K562 treated with DMSO at 1 percent for 24 hours (cell line): ENCODE data around the gene FUOM. TPM values are rescaled to one million over a fixed set of nuclear protein-coding genes. Genes with fewer than 3 reads are reported as not detected.

Experiments
- total RNA-seq: library from RNA; unstranded; fragments of 300-600 nt; gene quantifications from 2 replicates; pipeline ENCODE4 v1.2.3, GENCODE V29; 2022; ENCODE audit warnings: low read depth; ENCODE audit not compliant: insufficient read depth

The FUOM gene, protein sequence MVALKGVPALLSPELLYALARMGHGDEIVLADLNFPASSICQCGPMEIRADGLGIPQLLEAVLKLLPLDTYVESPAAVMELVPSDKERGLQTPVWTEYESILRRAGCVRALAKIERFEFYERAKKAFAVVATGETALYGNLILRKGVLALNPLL
- 14.8 and 15.0 TPM in 2 replicates for total RNA-seq

DNA sequence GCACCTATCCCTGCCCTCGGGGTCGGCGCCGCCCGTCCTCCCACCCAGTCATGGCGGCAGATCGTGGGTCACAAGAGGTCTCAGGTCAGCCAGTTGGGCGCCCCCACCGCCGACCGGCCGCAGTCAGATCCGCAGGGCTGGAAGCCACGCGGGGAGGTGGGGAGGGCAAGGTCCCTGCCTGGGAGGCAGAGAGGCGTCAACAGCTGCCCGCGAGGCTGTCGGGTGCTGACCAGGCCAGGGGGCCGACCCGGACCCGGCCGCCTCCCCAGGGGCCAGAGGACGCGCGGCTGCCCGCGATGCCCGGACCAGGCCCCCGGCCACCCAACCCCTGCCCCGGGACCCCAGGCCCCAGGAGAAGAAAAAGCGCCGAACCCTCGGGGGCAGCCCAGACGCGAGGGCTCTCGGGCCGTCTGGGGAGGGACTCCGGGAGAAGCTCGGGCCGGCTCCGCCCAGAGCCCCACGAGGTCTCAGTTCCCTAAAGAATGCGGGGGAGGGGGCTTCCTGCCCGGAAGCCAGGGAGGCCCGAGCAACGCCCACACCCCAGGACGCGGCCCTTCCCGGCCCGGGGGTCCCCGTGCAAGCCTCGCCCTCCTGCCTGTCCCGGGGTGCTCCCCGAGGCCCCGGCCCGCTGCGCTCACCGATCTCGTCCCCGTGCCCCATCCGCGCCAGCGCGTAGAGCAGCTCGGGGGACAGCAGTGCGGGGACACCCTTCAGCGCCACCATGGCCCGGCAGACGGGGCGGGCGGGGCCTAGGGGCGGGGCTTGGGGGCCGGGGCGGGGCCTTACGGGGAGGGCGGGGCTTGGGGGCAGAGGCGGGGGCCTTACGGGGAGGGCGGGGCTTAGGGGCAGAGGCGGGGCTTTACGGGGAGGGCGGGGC is at the start of gene FUOM:
TSS of gene FUOM (minus strand) at position 735 of the 877 bp plus-strand sequence. CDS start at position 723, 12 bp downstream.

DNA sequence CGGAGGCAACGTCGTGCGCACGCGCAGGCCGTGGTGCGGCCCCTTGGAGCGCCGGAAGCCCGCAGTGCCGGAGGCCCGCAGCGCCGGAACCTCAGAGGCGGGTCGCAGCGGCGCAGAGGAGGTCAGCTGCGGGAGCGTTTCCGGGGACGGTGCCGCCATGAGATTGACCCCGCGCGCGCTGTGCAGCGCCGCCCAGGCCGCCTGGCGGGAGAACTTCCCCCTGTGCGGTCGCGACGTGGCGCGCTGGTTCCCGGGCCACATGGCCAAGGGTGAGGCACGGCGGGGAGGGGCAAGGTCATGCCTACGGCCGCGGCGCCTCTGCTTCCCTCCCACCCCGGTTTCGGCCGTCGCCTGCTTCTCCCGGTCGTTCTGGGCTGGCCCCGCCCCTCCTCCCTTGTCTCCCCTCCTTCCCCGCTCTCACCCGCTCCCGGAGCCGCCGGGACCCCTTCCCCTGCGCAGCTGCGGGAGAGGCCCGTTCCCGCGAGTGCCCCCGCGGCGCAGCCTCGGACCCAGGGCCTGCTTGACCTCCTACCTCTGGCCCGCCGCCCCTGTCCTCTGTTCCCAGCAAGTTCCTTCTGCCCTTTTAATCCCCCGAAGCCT is 36.3 kb upstream of the FUOM start, which contains the start of gene MTG1:
TSS of gene MTG1 (plus strand) at position 94 of the 600 bp plus-strand sequence. CDS start at position 158, 64 bp downstream.

DNA sequence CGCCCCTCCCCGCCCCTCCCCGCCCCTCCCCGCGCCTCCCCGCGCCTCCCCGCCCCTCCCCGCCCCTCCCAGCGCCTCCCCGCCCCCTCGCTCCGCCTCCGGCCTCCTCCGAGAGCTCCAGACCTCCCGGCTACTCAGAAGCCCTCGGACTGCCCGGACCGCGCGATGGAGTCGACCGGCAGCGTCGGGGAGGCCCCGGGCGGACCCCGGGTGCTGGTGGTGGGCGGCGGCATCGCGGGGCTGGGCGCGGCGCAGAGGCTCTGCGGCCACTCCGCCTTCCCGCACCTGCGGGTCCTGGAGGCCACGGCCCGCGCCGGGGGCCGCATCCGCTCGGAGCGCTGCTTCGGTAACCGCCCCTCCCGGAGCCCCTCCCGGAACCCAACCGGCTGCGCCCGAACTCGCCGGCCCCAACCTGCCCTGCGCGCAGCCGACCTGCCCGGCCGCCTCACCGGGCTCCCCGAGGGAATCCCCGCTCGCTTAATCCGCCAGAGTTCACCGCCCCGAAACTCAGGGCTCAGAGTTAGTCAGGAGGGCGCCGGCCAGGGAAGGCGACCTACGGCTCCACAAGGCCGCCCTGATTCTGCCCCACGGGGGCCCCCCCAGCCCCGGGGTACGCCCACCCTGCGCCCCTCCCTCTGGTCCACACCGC is 21.5 kb upstream of the FUOM start, which contains the start of gene PAOX:
TSS of gene PAOX (plus strand) at position 111 of the 649 bp plus-strand sequence. CDS start at position 166, 55 bp downstream.

DNA sequence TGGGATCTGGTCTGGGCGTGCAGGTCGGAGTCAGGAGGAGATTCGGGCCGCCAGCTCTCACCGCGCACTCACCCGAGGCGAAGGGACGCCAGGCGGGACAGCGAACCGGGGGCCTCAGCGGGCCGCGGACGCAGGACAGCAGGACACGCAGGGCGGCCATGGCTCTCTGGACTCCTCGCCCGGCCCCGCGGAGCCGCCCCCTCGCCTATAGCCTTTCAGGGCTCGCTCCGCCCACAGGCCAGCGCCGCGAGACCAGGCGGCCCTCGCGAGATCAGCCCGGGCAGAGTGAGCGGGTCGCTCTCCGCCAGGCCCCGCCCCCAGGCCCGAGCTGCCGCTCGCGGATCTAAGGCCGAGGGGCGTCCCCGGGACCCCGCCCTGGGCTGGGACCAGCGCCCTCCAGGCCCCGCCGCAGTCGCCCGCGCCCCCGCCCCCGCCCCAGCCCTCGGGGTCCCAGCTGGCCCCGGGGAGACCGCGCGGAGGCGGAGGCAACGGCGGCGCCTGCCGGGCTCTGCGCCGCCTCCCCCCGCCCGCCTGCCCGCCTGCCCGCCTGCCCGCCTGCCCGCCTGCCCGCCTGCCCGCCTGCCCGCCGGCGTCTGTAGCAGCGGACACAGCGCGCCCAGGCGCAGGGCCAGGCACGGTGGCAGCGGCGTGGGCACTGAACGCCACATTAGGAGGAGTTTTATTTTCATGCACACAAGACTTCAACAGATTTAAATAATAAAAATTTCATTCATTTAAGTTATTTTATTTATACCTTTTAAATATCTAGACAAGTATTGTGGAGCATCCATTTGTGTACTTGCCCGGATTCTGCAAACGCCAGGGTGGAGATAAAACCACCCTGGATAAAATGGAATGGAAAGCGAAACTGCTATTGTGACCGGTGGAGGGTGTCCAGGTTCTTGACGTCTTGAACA is 15.6 kb upstream of the FUOM start, which contains the start of gene ECHS1:
TSS of gene ECHS1 (minus strand) at position 181 of the 917 bp plus-strand sequence. CDS start at position 160, 21 bp downstream.

DNA sequence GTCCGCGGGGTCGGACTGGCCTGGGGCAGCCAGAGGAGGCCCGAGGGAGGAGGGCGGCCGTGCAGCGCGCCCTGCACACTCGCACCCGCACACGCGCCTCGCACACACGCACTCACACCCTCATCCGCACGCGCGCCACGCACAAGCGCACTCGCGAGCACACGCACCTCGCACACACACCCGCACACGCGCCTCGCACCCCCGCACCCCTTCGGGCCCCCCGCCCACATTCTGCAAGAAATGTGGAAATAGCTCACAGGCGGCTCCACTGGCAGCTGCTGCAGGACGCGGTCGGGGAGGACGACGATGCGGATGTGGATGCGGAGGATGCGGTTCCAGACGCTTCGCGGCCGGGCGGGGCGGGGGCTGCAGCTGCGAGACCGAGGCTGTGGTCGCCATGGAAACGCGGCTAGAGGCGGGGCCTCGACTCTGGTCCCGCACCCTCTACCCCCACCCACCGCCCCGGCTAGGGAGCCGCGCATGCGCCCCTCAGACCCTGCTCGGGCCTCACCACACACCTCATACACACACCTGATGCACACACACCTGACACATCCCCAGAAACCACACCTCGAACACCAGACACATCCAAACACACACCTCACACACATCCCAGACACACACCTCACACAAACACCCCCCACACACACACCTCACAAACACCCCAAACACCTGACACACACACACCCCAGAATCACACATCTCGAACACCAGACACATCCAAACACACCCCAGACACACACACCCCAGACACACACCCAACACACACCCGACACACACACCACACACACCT is 21.0 kb downstream of the FUOM start, which contains the start of gene CALY:
TSS of gene CALY (minus strand) at position 320 of the 793 bp plus-strand sequence. CDS start 7,907 bp downstream, outside the sequence.

DNA sequence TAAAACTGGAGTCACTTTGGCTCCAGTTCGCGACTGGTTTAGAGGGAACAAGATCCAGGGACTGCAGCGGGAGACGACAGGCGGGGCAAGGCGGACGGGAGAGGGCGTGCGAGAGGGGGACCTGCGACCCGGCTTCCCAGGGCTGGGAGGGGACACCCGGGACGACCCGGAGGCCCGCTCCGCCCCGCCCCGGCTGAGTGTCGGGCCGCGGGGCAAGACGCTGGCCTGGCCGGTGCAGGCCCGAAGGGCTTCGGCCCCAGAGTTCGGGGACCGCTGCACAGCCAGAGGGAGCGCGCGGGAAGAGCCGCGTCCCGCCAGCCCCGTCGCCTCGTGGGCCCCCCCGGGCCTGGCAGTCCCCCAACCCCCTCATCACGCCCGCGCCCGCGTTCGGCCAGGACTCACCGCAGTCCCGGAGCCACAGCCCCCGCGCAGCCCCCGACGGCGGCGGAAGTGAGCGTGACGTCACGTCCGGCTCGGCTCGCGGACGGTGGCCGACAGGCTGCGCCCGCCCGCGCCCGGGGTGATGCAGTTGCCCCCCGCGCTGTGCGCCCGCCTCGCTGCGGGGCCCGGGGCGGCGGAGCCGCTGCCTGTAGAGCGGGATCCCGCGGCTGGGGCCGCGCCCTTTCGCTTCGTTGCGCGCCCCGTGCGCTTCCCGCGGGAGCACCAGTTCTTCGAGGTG is 49.3 kb downstream of the FUOM start, which contains the start of the genes TUBGCP2 and ZNF511:
TSS of gene TUBGCP2 (minus strand) at position 452 of the 679 bp plus-strand sequence. CDS start 5,931 bp downstream, outside the sequence.
TSS of gene ZNF511 (plus strand) at position 494 of the 679 bp plus-strand sequence. CDS start at position 524, 30 bp downstream.

Other genes with a start within 250 kb of the FUOM start
- gene KNDC1, start 197.8 kb downstream of the FUOM start, total RNA-seq, result 0.35 and 0.98 TPM in 2 replicates
- 0.36 TPM in 1 of 2 replicates, not detected in the other for gene UTF1, start 127.8 kb downstream of the FUOM start, total RNA-seq
- 1.3 and 1.5 TPM in 2 replicates for gene VENTX, start 120.2 kb downstream of the FUOM start, total RNA-seq
- gene ADAM8, start 81.2 kb downstream of the FUOM start, total RNA-seq, result 5.2 and 6.0 TPM in 2 replicates
- 36.7 and 41.7 TPM in 2 replicates for gene TUBGCP2, start 49.1 kb downstream of the FUOM start, total RNA-seq
- gene ZNF511, start 49.1 kb downstream of the FUOM start, total RNA-seq, result 46.4 and 49.4 TPM in 2 replicates
- gene CALY, start 21.1 kb downstream of the FUOM start, total RNA-seq, result not detected in 2 replicates
- not detected in 2 replicates for gene PRAP1, start 10.6 kb downstream of the FUOM start, total RNA-seq
- 82.2 and 87.2 TPM in 2 replicates for gene ECHS1, start 15.3 kb upstream of the FUOM start, total RNA-seq
- 4.4 and 5.6 TPM in 2 replicates for gene PAOX, start 21.2 kb upstream of the FUOM start, total RNA-seq
- gene MTG1, start 36.1 kb upstream of the FUOM start, total RNA-seq, result 20.2 and 25.7 TPM in 2 replicates
- gene SPRN, start 66.6 kb upstream of the FUOM start, total RNA-seq, result 1.4 and 1.5 TPM in 2 replicates
- gene SCART1, start 95.9 kb upstream of the FUOM start, total RNA-seq, result 3.2 and 4.9 TPM in 2 replicates
- 0.54 TPM in 1 of 2 replicates, not detected in the other for gene CYP2E1, start 169.3 kb upstream of the FUOM start, total RNA-seq
- 0.54 and 0.87 TPM in 2 replicates for gene SYCE1, start 207.6 kb upstream of the FUOM start, total RNA-seq